HG03575 (cell line): Measurements from ENCODE around the gene KCNC3.

Experiments
- ATAC-seq: cut with Tn5 transposase; IDR thresholded peaks from one replicate; pipeline ENCODE4 v1.9.1; 2021; ENCODE audit not compliant: unreplicated experiment, insufficient number of reproducible peaks, low FRiP score; ENCODE audit errors: extremely low read depth

Gene KCNC3

GRCh38 chr19:50263176-50263575 lies 66.0 kb downstream of the KCNC3 start:
- ATAC-seq: no peak
